Stomach (tissue), 9 donors: ENCODE data around the gene TRPM4. TPM values are rescaled to one million over a fixed set of nuclear protein-coding genes. Genes with fewer than 3 reads are reported as not detected.
A peak's percentile ranks its signal among the peaks of the same experiment; 100 is the strongest.

ENCODE experiments used
- DNase-seq, 2 donors: peaks; one replicate each; pipeline versions ENCODE4 v3.0.0 to v3.0.0-alpha.2; 2013 to 2019
- H3K27ac ChIP-seq, 5 donors: fragments of 200-600 bp in 4 of 5; sonication (generic) in 4 of 5; one replicate each; pipeline ENCODE4 v1.5.1; 2013 to 2019; ENCODE audit warnings: mild to moderate bottlenecking in 1 of 5, moderate library complexity in 1 of 5
- H3K27me3 ChIP-seq, 3 donors: fragments of 200-600 bp; sonication (generic); one replicate each; pipeline ENCODE4 v1.5.1; 2017 to 2019; ENCODE audit warnings: mixed run types in 1 of 3
- H3K36me3 ChIP-seq, 4 donors: fragments of 200-600 bp; sonication (generic); 1 replicate in 3 of 4; 2 replicates in 1 of 4; pipeline ENCODE4 v1.5.1; 2016 to 2019
- H3K4me1 ChIP-seq, 4 donors: fragments of 200-600 bp; sonication (generic); one replicate each; pipeline ENCODE4 v1.5.1; 2016 to 2019
- H3K4me3 ChIP-seq, 4 donors: fragments of 200-600 bp; sonication (generic) in 3 of 4; one replicate each; pipeline ENCODE4 v1.5.1; 2016 to 2019; ENCODE audit warnings: mild to moderate bottlenecking in 1 of 4
- H3K9me3 ChIP-seq, 4 donors: fragments of 200-600 bp; sonication (generic); one replicate each; pipeline ENCODE4 v1.5.1; 2016 to 2019
- EP300 ChIP-seq: sonication (generic); formaldehyde crosslinking; IDR thresholded peaks from one replicate; pipeline ENCODE4 v1.6.1; 2017; ENCODE audit warnings: antibody characterized with exemption
- POLR2A ChIP-seq, 4 donors: fragments of 450-650 bp; IDR thresholded peaks; one replicate each; pipeline ENCODE4 v1.6.1; 2016; ENCODE audit warnings: antibody characterized with exemption in 4 of 4, control low read depth in 2 of 4, mild to moderate bottlenecking in 1 of 4, moderate library complexity in 1 of 4
- POLR2AphosphoS5 ChIP-seq, 3 donors: sonication (generic); formaldehyde crosslinking; IDR thresholded peaks; one replicate each; pipeline ENCODE4 v1.6.1; 2016; ENCODE audit warnings: antibody characterized with exemption in 3 of 3
- WGBS, 5 donors: extraction: QIAGEN DNeasy Blood & Tissue Kit in 3 of 5; methylation state at CpG; one replicate each; pipeline versions ENCODE4 v1.1.5 to v1.1.7; 2013 to 2018; 5-methylcytosine and 5-hydroxymethylcytosine counted together
- intact Hi-C: fragments of 100-400 bp; cut with DNase I; formaldehyde crosslinking; loops from one replicate; pipeline ENCODE4 v1.15.1; 2023; ENCODE audit warnings: low total_unique reads
- polyA plus RNA-seq, 3 donors: library from polyadenylated mRNA; stranded (reverse); fragments of 200-250 nt; gene quantifications; one replicate each; pipeline ENCODE4 v1.2.3, GENCODE V29; 2013
- total RNA-seq, 5 donors: library from RNA; depleted of rRNA; stranded (reverse); fragments of >200 nt; gene quantifications; one replicate each; pipeline versions ENCODE4 v1.1.0 to v1.2.3, GENCODE V29; 2014 to 2016
- TF ChIP-seq, protein P1 (sequence below), 7 experiments: fragments of 450-650 bp in 4 of 7; fragments of 200-600 bp in 3 of 7; sonication (generic) in 3 of 7; IDR thresholded peaks; one replicate each; pipeline ENCODE4 v1.5.1; 2016 to 2019; ENCODE audit warnings: antibody characterized with exemption in 7 of 7, control low read depth in 2 of 7, mild to moderate bottlenecking in 1 of 7
- donor health status: healthy with polysubstance abuse.
- donor health status: Bipolar disorder and iron deficiency.
- donor health status: healthy.

TRPM4 gene
- total and polyA plus RNA-seq, 8 donors: 11.8 to 1,449 (median 71.9) TPM

DNA sequence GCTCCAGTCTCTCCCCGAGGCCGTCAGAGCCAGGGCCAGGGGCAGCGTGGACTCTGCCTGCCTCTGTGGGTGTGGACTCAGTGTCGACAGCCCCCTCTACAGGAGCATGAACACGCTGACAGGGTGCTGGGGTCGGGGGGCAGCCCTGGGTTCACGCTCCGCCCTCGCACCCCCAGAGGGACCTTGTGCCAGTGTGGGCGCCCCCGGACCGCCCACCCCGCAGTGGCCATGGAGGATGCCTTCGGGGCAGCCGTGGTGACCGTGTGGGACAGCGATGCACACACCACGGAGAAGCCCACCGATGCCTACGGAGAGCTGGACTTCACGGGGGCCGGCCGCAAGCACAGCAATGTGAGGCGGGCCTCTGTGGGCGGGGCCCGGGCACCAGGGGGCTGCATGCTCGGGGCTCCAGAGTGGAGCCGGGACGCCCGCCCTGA, 8.3 kb downstream of the TRPM4 start:
- peak in 1 of 2 donors; percentile 40 for DNase-seq
- no peaks in the 10 kb centered on the region for H3K9me3 ChIP-seq
- peak overlapping the region; percentile 3 to 24 (median 19) for H3K4me3 ChIP-seq
- 34 to 68% (median 36%) methylated on average over 8 to 30 of the region's 30 CpGs for WGBS, 5 donors
- peak overlapping the region; percentile 78 to 87 (median 83) for H3K27ac ChIP-seq
- H3K36me3 ChIP-seq: peaks cover 5 to 42% (median 35%) of the 10 kb centered on the region in 4 donors
- TF ChIP-seq POLR2A (IDR thresholded peaks at IDR 0.05): no peak
- TF ChIP-seq, protein P1, sequence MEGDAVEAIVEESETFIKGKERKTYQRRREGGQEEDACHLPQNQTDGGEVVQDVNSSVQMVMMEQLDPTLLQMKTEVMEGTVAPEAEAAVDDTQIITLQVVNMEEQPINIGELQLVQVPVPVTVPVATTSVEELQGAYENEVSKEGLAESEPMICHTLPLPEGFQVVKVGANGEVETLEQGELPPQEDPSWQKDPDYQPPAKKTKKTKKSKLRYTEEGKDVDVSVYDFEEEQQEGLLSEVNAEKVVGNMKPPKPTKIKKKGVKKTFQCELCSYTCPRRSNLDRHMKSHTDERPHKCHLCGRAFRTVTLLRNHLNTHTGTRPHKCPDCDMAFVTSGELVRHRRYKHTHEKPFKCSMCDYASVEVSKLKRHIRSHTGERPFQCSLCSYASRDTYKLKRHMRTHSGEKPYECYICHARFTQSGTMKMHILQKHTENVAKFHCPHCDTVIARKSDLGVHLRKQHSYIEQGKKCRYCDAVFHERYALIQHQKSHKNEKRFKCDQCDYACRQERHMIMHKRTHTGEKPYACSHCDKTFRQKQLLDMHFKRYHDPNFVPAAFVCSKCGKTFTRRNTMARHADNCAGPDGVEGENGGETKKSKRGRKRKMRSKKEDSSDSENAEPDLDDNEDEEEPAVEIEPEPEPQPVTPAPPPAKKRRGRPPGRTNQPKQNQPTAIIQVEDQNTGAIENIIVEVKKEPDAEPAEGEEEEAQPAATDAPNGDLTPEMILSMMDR (IDR thresholded peaks at IDR 0.05): no peak
- H3K27me3 ChIP-seq: no peaks in the 10 kb centered on the region
- peaks cover 18 to 49% (median 29%) of the 10 kb centered on the region in 4 donors for H3K4me1 ChIP-seq
- intact Hi-C loops: no loop called here

DNA sequence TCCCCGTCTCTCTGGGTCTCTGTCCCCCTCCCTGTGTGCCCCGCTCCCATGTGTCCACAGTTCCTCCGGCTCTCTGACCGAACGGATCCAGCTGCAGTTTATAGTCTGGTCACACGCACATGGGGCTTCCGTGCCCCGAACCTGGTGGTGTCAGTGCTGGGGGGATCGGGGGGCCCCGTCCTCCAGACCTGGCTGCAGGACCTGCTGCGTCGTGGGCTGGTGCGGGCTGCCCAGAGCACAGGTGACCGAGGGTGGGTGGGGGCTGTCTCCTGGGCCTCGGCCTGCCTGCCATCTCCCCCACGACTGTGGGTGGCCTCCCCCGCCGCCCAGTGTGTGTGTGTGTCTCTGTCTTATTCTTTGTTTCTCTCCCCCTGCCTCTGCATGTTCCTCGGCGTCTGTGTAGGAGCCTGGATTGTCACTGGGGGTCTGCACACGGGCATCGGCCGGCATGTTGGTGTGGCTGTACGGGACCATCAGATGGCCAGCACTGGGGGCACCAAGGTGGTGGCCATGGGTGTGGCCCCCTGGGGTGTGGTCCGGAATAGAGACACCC, 10.3 kb downstream of the TRPM4 start:
- Histone ChIP-seq H3K27me3 (no peaks in the 10 kb centered on the region), H3K4me3 (no peak overlapping the region), H3K36me3 (peaks cover 20 to 54% (median 51%) of the 10 kb centered on the region in 4 donors), H3K4me1 (peaks cover 18 to 41% (median 22%) of the 10 kb centered on the region in 4 donors), H3K9me3 (no peaks in the 10 kb centered on the region), H3K27ac (no peak overlapping the region)
- DNase-seq: no peak
- no peak for TF ChIP-seq EP300
- no peak for TF ChIP-seq POLR2AphosphoS5 (IDR thresholded peaks at IDR 0.05)
- TF ChIP-seq, protein P1 (IDR thresholded peaks at IDR 0.05): no peak
- no peak for TF ChIP-seq POLR2A (IDR thresholded peaks at IDR 0.05)
- WGBS, 5 donors: 82 to 88% (median 86%) methylated on average over 22 to 25 of the region's 25 CpGs
- intact Hi-C loops: no loop called here

DNA sequence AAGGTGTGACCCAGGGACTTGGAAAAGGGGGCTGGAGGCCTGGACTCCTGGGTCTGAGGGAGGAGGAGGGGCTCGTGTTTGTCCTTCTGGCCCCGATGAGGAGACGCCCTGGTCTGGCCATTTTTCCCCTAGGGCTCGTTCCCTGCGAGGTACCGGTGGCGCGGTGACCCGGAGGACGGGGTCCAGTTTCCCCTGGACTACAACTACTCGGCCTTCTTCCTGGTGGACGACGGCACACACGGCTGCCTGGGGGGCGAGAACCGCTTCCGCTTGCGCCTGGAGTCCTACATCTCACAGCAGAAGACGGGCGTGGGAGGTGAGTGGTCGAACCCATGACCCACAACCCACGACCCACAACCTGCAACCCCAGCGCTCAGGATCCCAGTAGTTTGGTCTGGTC, 10.8 kb downstream of the TRPM4 start:
- H3K4me1 ChIP-seq: peaks cover 18 to 39% (median 22%) of the 10 kb centered on the region in 4 donors
- H3K9me3 ChIP-seq: no peaks in the 10 kb centered on the region
- intact Hi-C loops: no loop called here
- no peak overlapping the region for H3K27ac ChIP-seq
- no peak overlapping the region for H3K4me3 ChIP-seq
- H3K27me3 ChIP-seq: no peaks in the 10 kb centered on the region
- peaks cover 25 to 59% (median 56%) of the 10 kb centered on the region in 4 donors for H3K36me3 ChIP-seq
- 90 to 94% (median 92%) methylated on average over 19 to 23 of the region's 23 CpGs for WGBS, 5 donors
- TF ChIP-seq POLR2AphosphoS5 (IDR thresholded peaks at IDR 0.05): no peak
- TF ChIP-seq POLR2A (IDR thresholded peaks at IDR 0.05): no peak
- TF ChIP-seq EP300: no peak
- TF ChIP-seq, protein P1 (IDR thresholded peaks at IDR 0.05): no peak
- no peak for DNase-seq

DNA sequence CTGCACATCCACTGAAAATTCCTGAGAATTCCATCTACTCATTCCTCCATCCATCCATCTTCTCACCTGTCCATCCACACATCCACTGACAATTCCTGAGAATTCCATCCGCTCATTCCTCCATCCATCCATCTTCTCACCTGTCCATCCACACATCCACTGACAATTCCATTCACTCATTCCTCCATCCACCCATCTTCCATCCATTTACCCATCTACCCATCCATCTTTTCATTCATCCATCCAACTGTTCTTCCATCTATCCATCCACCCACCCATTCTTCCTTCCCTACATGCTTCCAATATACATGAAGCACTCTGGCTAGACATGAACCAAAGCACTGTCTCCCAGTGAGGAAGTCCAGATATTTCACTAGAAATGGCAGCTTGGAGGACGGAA, 15.6 kb downstream of the TRPM4 start:
- Histone ChIP-seq H3K27ac (no peak overlapping the region), H3K36me3 (peaks cover 27 to 80% (median 72%) of the 10 kb centered on the region in 4 donors), H3K27me3 (no peaks in the 10 kb centered on the region), H3K4me3 (no peak overlapping the region), H3K4me1 (peaks cover 0 to 13% (median 0%) of the 10 kb centered on the region in 4 donors), H3K9me3 (no peaks in the 10 kb centered on the region)
- TF ChIP-seq EP300: no peak
- TF ChIP-seq POLR2A (IDR thresholded peaks at IDR 0.05): no peak
- TF ChIP-seq POLR2AphosphoS5 (IDR thresholded peaks at IDR 0.05): no peak
- TF ChIP-seq, protein P1 (IDR thresholded peaks at IDR 0.05): no peak
- intact Hi-C loops: no loop called here
- DNase-seq: no peak
- WGBS, 5 donors: 95 to 100% (median 99%) methylated on average over 2 of the region's 2 CpGs
